ENCODE results near the gene GNB1L.
A peak's percentile ranks its signal among the peaks of the same experiment; 100 is the strongest.
"Not testable (repeated sequence)": the region's sequence is repeated elsewhere in the genome, so short reads cannot be mapped to it uniquely, and the experiment has no call there.

Gene GNB1L

DNA sequence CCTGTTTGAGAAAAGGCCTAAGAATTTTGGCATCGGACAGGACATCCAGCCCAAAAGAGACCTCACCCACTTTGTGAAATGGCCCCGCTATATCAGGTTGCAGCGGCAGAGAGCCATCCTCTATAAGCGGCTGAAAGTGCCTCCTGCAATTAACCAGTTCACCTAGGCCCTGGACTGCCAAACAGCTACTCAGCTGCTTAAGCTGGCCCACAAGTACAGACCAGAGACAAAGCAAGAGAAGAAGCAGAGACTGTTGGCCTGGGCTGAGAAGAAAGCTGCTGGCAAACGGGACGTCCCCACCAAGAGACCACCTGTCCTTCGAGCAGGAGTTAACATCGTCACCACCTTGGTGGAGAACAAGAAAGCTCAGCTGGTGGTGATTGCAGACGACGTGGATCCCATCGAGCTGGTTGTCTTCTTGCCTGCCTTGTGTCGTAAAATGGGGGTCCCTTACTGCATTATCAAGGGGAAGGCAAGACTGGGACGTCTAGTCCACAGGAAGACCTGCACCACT, 62.2 kb downstream of the GNB1L start:
- not testable (repeated sequence) for DNase-seq

DNA sequence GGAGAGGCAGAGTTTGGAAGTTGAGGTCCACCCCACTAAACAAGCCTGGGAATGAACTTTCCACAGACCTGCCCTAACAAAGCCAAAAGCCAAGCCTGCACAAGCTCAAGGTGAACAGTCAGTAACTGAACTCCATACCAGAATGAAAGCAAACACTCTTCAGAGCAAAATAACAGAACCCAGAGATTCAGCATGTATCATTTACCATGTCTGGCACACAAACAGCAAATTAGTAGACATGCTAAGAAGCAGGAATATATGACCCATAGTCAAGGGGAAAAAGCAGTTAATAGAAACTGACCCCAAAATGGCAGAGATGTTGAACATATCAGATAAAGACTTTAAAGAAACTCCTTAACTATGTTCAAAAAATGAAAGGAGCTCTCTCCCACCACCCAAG, 62.8 kb downstream of the GNB1L start:
- no peak for DNase-seq

DNA sequence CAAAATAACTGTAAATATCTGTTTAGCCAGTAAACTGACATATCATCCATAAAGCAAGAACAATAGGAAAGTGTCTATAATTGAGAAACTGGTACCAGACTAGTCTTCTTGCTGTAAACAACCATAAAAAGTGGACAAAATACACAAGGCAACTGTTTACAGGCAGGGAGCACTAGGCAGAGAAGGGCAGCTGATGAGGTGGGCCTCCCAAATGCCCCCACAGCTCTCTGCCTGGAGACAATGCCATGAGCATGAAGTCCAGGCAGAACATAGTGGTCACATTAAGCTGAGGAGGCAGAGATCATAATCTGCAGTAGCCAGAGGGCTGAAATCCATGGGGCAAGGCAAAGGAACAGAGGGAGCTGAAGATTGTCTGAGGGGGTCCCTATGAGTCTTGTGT, 63.4 kb downstream of the GNB1L start:
- no peak for DNase-seq

DNA sequence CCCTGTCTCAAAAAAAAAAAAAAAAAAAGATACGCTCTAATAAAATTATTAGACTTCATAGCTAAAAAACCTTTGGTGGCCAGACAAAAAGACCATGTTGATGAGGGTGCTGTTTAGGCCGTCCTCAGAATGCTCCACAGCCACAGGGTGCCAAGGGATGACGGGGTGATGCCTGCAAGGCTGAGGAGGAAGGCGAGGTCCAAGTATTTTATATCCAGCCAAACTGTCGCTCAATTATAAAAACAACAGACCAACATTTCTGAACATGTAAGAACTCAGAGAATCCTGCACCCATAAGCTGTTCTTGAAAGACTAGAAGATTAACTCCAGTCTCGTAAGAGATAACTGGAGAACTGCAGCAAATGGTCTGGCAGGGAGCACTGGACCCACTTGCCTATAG, 64.8 kb downstream of the GNB1L start:
- no peak for DNase-seq

DNA sequence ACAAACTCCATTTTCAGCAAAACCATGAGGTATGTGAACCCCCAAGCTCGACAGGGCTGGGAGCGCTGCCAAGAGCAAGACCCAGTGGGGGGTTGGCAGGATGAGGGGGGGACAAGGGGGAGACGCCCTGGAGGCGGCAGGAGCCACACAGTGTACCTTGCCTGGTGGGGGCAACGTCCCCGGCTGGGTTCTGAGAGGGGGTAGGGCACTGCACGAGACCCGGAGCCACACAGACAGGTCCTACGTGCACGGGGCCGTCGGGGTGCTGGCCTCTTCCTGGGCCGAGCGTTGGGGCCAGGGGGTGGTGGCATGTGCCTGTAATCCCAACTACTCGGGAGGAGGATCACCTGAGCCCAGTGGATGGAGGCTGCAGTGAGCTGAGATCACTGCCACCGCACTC, 65.3 kb downstream of the GNB1L start:
- DNase-seq, result no peak

DNA sequence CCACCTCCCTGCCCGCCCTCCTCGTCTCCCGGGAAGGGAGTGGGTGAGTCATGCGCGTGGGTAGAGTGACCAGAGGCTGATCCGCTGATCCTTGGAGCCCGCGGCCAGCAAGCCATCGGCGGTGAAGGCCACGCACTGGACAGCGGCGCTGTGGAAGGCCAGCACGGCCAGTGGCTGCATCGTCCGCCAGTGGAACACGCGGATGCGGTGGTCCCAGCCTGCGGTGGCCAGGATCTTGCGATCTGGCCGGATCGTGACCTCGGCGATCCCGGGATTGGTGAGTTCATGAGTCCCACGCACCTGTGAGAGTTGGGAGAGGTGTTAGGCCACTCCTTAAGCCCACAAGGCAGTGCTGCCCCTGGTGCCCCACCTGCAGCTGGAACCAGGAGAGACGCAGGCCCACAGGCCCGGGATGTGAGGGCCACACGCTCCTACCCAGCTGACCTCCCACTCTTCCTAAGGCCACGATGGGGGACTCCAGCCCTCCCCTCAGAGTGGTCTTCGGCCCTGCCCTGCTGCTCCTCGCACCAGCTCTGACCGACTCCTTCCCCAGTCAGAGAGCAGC, 65.9 kb downstream of the GNB1L start:
- DNase-seq, result no peak

DNA sequence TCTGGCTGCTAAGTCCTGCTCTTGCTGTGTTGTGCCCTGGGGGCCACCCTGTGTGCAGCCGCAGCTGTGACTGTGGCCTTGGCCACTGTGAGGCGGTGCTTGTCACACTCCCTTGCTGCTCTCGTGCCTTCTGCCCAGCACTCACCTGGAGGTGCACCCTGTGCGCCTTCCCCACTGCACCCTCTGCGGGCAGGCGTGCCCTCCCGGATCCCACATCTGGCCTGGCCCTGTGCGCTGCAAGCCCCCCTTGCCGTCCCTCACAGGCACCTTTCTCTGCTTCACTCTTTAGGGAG, 66.9 kb downstream of the GNB1L start:
- DNase-seq, result no peak

DNA sequence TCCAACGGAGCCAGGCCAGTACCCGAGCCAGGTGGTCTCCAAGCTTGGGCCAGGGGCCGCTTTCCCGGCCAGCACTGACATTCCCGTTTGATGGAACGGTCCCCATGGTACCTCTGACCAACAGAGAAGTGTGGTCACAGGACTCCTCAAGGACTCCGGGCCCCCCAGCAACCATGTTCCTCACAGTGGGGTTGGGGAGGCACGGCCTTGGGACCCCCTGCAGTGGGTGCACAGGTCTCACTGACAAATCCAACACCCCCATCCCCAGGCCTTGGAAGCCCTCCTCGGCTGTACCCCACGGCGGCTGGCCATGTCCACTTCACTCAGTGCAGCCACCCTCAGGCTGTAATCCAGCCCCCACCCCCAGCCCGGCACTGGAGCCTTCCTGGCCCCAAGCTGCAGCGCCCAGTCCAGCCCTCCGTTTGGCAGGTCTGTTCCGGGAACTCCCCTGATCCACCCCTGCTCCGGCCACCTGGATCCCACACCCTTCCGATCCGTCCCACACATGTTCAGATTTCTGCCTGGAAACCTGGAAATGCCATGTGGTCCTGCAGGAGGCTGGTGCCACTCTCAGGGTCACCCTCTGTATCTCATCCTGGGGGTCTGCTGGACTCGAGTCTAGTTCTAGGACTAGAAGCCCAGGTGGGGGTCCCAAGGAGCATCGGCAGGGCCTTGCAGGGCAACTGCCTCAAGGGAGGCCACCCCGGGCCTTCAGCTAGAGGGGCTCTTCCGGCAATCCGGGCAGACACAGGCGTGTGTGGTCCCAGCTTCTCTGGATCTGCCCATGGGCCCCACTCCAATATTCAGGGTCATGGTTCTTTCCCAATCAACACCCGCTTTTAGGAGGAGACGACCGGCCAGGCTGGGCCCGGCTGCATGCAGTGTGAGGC, 67.5 kb downstream of the GNB1L start:
- DNase-seq, result no peak

DNA sequence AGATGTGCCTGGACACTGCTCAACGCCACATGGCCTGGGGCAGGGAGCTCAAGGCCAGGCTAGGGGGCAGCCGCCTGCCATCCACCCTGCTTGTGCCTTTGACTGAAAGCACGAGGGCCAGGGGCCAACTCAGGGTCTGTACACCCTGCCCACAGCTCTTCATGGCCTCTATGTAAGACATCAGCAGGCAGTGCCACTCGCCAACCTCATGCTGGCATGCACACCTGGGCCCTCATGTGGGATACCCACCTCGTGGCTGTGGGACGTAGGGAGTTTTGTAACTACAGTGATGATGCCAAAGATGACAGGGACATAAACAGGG, 68.4 kb downstream of the GNB1L start:
- DNase-seq, result no peak

DNA sequence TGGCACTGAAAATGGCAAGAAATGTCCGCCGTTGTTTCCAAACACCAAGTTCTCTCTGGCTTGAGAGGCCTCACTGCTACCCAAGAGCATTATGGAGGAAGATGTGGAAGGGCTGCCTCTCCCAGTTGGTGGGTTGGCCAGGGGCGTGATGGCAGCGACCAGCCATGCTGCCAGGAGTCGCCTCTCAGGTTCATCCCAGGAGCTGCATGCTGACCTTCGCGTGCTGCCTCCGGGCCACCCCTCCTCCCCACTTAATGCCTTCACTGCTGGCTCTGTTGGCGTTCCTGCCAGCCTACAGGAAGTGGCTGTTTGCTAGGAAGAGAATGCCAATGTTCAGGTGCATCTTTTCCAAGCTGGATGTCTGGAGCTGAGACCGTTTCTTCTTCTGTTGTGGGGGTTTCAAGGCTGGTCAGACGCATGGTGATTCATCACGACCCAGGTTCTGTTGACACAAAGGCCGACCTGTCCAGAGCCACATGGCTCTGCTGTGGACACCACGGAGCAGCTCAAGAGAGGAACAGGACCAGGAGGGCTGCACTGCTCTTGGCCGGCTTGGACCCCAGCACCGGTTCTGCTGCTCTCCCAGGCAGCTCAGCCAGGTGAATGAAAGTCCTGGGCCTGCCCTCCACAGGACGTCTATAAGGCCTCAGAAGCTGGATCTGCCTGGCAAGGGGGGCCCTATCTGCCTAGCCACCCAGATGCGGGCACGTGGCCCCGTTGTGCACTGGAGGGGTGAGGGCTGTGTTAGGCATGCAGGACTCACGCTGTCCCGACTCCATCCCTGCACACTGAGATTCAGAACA, 69.0 kb downstream of the GNB1L start:
- DNase-seq, result no peak

DNA sequence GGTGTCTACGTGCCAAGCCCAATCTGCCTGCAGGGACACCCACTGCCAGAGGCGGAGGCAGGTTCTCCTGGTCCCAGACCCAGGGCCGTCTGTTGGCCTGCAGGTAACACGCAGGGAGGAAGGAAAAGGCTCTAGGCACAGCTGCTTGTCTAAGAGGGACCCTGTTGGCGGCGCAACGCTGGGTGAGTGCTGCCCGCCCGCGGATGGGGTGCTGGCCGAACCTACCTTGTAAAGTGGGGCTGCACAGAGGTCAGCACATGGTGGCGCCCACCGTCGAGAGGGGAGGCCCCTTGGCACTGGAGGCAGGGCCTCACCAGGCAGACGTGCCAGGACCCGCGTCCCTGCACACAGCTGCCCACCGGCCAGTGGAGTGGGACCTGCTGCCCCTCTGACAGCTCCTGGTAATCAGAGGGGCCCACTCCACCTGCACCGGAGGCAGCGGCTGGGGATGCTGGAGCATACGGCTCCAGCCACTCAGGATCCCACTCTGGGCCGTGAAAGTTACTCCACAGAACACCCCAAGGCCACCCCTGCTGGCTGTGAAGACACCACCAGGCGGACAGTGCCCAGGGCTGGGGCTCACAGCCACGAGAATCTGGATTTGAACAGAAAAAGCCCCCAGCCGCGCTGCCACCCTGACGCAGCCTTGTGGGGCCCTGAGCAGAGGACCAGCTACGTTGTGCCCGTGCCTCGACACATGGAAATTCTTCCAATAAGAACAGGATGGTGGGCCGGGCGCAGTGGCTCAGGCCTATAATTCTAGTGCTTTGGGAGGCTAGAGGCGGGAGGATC, 70.1 kb downstream of the GNB1L start:
- DNase-seq, result no peak

DNA sequence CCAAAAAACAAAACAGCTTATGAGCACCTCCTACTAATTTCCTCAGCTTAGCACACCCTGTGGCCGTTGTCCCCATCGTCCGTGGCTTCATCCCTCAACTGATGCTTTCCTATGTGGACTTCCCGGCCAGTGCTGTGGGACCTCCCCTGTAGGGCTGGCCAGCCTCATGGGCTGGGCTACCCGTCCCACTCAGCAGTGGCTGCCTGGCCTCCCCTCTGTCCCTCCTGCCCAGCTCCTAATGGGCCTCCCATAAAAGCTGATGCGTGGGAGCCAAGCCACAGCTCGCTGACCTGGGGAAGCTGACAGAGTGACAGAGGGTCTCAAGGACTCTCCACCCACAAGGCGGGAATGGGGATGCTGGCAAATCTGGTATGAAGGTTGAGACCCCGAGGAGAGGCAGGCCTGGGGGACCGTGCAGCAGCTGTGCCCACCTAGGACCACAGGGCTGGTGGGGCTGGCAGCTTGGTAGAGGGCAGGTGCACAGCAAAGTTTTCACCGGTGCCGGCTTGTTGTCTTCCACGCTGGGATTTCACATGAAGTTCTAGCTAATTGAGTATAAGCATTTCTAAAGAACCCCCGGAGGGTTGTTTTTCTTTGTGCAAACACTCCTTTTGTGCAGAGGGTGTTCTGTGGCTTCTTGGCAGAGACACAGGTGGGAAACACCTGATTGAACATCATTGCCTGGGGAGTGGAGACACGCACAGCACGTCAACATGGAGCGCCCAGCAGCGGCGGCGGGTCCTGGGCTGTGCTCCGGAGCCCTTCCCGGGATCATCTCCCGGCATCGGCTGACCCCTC, 70.9 kb downstream of the GNB1L start:
- DNase-seq, result peak in 1 of 2 experiments; percentile 61

DNA sequence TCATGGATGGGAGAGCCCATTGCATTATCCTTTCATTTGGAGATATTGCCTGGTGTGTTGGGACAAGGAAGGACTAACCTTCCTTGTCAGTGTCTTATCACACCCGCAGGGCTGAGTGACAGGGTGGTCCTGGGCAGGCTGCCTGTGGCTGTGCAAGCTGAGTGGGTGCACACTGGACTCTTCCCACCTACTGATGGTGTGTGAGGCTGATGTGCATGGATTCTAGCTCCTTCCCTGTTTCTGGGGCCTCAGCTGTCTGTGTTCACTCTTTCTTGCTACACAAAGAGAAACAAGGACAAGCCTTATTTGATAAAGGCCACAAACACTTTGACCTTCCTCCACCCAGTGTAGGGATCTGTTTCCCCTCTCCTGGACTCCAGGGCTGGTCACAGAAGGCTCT, 72.1 kb downstream of the GNB1L start:
- DNase-seq, result no peak

DNA sequence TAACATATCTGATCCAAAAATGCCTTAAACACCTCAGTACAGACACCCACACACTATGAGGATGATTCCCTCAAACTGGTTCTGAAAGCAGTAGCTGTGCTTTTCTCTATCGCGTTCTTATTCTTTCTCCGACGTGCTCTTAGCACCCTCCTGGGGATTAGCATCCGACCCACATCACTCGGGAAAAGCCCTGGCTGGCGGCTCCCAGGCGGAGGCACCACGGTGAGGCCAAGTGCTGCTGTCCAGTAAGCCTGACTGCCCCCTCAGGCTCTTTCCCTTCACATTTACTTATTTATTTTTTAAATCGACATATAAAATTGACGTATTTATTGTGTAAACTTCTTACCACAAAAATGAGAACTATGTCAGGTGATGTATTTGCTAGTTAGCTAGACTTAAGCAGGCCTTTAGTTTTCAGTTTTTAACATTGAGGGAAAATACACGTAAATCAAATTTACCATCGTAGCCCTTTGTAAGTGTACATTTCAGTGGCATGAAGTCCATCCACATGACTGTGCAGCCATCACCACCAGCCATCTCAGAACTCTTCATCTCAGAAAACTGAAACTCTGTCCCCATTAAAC, 74.9 kb downstream of the GNB1L start:
- DNase-seq, result no peak

DNA sequence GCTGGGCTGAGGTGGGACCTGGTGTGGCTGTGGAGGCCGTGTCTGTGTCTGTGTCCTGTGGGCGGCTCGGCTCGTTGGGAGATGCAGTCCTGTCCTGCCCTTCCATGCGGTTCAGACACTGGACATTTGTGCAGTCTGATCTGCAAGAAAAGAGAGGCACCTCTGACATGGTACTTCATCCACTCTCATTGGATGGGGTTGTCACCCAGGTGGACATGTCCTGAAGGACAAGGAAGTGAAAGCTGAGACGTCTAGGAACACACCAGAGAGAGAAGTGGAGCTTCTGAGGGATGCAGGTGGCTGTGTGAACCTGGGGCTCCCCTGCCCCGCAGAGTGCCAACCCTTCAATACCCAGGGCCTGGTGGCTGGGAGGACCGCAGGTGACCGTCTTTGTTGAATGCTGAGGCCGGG, 75.7 kb downstream of the GNB1L start:
- no peak for DNase-seq

DNA sequence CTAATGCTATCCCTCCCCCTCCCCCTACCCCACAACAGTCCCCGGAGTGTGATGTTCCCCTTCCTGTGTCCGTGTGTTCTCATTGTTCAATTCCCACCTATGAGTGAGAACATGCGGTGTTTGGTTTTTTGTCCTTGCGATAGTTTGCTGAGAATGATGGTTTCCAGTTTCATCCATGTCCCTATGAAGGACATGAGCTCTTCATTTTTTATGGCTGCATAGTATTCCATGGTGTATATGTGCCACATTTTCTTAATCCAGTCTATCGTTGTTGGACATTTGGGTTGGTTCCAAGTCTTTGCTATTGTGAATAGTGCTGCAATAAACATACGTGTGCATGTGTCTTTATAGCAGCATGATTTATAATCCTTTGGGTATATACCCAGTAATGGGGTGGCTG, 77.5 kb downstream of the GNB1L start:
- not testable (repeated sequence) for DNase-seq

DNA sequence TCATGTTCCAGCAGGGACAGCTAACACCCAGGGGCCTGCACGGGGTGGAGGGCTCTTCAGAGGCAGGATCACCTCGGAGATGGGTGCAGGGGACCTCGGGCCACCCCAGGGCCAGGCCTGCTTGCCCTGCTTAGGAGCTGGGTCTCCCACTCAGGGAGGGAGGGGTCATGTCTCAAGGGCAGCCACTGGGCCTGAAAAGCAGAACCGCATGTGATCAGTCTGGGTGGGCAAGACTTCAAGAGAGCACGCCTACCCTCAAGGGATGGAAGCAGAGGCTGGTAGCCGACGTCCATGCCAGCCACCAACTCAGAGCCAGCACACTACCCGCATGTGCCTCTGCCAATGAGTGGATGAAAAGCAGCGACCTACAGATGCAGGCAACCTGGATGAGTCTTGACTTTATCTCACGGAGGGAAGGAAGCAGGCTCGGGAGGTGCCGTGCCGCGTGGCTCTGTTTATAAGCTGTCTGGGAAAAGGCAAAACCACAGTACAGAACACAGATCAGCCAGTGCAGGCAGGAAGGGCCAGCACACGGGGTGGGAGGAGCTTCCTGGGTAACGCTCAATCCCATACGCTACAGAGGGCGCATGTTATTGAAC, 78.1 kb downstream of the GNB1L start:
- no peak for DNase-seq

DNA sequence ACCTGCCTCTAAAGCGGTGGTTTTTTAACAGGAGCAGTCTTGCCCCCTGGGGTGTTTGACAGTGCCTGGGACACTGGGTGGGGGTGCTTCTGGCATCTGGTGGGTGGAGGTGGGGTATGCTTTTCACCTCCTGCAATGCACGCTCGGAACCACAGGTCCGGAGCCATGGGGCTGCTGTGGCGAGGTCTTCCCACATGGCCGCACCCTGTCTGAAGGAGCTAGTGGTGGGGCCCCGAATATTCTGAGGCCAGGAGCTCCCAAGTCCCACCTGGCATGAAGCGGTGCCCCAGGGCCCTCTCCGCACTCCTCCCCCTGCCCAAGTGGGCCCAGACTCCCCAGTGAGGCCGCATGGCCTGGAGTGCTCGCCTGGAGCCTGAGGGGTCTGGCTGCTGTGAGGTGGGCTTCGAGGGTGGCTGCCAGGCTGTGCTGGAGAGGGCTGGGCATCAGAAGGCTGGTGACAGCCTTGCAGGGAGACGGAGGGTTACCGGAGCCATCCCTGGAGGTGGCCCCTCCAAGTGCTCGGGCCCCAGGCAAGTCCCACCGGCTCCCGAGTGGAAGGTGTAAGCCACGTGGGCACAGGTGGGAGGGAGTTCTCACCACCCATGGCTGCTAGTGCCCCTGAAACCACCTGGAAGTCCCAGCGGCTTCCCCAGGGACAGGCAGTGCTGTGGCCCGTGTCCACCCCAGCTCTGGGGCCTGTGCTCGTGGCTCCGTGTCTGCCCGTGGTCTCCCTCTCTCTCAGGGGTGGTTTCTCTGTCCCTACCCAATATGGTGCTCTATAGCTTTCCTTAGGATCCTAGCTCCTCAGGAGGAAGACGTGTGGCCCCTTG, 79.0 kb downstream of the GNB1L start:
- DNase-seq, result no peak

DNA sequence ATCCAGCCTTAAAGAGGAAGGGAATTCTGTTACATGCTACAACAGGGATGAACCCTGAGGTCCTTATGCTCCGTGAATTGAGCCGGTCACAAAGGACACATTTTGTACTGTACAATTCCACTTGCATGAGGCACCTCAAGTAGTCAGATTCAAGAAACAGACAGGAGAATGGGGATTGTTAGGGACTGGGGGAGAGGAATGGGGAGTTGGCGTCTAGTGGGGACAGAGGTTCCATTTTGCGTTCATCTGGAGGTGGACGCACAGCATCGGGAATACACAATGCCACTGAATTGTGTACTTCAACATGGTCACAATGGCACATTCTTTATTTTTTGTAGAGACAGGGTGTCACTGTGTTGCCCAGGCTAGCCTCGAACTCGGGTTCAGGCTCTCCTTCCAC, 80.0 kb downstream of the GNB1L start:
- DNase-seq, result no peak

DNA sequence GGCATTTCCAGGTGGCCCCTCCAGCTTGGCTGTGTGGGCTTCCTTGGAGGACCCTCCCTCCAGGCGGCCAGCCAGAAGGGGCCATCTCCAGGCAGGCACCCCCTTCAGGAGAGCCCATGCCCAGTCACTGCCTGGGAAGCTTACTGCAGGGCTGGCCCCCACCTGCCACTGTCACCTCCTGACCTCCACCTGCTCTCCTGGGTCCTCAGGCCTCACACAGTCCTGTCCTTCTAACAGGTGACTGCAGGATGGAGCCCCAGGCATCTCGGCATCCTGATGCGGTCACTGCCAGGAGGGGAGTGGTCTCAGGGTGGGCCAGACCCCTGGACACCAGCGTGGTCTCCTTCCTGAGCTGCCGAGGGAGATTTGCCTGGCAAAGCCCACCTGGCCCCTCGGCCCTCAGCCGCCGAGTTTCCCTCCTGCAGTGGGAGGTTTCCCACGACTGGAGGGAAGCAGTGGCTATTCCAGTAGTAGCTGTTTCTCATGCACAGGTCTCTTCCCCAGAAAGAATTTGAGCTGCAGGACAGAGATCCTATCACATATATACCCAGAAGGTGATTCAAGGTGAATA, 81.1 kb downstream of the GNB1L start:
- DNase-seq, result no peak
